HG03571 (cell line): ENCODE data around the gene P3H2.

ENCODE experiments used
- ATAC-seq: cut with Tn5 transposase; IDR thresholded peaks from one replicate; pipeline ENCODE4 v1.9.1; 2021; ENCODE audit not compliant: unreplicated experiment

The P3H2 gene

GRCh38 chr3:190019844-190020243 lies 100.9 kb downstream of the P3H2 start:
- no peak for ATAC-seq

GRCh38 chr3:190019006-190019405 lies 101.7 kb downstream of the P3H2 start:
- ATAC-seq: no peak

GRCh38 chr3:190018460-190018859 lies 102.2 kb downstream of the P3H2 start:
- no peak for ATAC-seq

GRCh38 chr3:190017521-190018288 lies 103.0 kb downstream of the P3H2 start:
- no peak for ATAC-seq

GRCh38 chr3:190016966-190017365 lies 103.7 kb downstream of the P3H2 start:
- no peak for ATAC-seq

- ATAC-seq: no peak
Measured at GRCh38 chr3:190014940-190015339, 105.8 kb downstream of the P3H2 start.

GRCh38 chr3:190013943-190014924 lies 106.5 kb downstream of the P3H2 start:
- no peak for ATAC-seq

GRCh38 chr3:190012784-190013183 lies 107.9 kb downstream of the P3H2 start:
- ATAC-seq: no peak

GRCh38 chr3:190012314-190012782 lies 108.3 kb downstream of the P3H2 start:
- no peak for ATAC-seq

- no peak for ATAC-seq
Measured at GRCh38 chr3:190010486-190010885, 110.2 kb downstream of the P3H2 start.

- no peak for ATAC-seq
Measured at GRCh38 chr3:190009614-190010013, 111.1 kb downstream of the P3H2 start.

- no peak for ATAC-seq
Measured at GRCh38 chr3:190008432-190008831, 112.3 kb downstream of the P3H2 start.

- no peak for ATAC-seq
Measured at GRCh38 chr3:190005343-190006113, 115.2 kb downstream of the P3H2 start.

GRCh38 chr3:190004656-190005055 lies 116.0 kb downstream of the P3H2 start:
- ATAC-seq: no peak

- no peak for ATAC-seq
Measured at GRCh38 chr3:190003681-190004123, 117.0 kb downstream of the P3H2 start.

GRCh38 chr3:190003068-190003467 lies 117.6 kb downstream of the P3H2 start:
- no peak for ATAC-seq

GRCh38 chr3:190001426-190001825 lies 119.3 kb downstream of the P3H2 start:
- ATAC-seq: no peak

GRCh38 chr3:190000861-190001196 lies 119.9 kb downstream of the P3H2 start:
- ATAC-seq: no peak

GRCh38 chr3:190000187-190000860 lies 120.4 kb downstream of the P3H2 start:
- no peak for ATAC-seq

GRCh38 chr3:189999718-190000117 lies 121.0 kb downstream of the P3H2 start:
- ATAC-seq: no peak

- no peak for ATAC-seq
Measured at GRCh38 chr3:189995129-189995528, 125.6 kb downstream of the P3H2 start.
